Activated naive CD4-positive, alpha-beta T cell treated with anti-CD3 and anti-CD28 coated beads for 36 hours (primary cell): ENCODE results near the gene FREM3. TPM values are rescaled to one million over a fixed set of nuclear protein-coding genes. Genes with fewer than 3 reads are reported as not detected.
"Not testable (repeated sequence)": the region's sequence is repeated elsewhere in the genome, so short reads cannot be mapped to it uniquely, and the experiment has no call there.

Experiments used
- CTCF ChIA-PET: fragments of 350-600 bp; sonication (Branson Sonifier 250); formaldehyde crosslinking; loops from one replicate; lab custom pipeline; 2021; ENCODE audit warnings: antibody characterized with exemption; lab: Charles Lee
- DNase-seq: peaks from one replicate; pipeline ENCODE4 v3.0.0-alpha.2; 2020
- H3K27ac Mint-ChIP-seq: one replicate; pipeline ENCODE4 v1.8.0; 2021; ENCODE audit warnings: mild to moderate bottlenecking, mixed read lengths
- H3K27me3 Mint-ChIP-seq: one replicate; pipeline ENCODE4 v1.8.0; 2021; ENCODE audit warnings: low read depth, mixed read lengths
- H3K36me3 Mint-ChIP-seq: one replicate; pipeline ENCODE4 v1.8.0; 2021; ENCODE audit warnings: low read depth, mixed read lengths
- H3K4me1 Mint-ChIP-seq: one replicate; pipeline ENCODE4 v1.8.0; 2021; ENCODE audit warnings: low read depth, mixed read lengths
- H3K4me3 Mint-ChIP-seq: one replicate; pipeline ENCODE4 v1.8.0; 2021; ENCODE audit warnings: mild to moderate bottlenecking, moderate library complexity, mixed read lengths
- H3K9me3 Mint-ChIP-seq: one replicate; pipeline ENCODE4 v1.8.0; 2021; ENCODE audit warnings: mixed read lengths
- intact Hi-C: fragments of 100-400 bp; cut with micrococcal nuclease; formaldehyde crosslinking; loops from one replicate; pipeline ENCODE4 v1.15.1; 2023
- total RNA-seq, 2 experiments: library from RNA; stranded (reverse); gene quantifications; one replicate each; pipeline ENCODE4 v1.2.3, GENCODE V29; 2021

Gene FREM3
- total RNA-seq: not detected

- Mint-ChIP-seq H3K9me3 (no peaks in the 10 kb centered on the region), H3K4me3 (peak within 1 kb of the TSS; percentile 35), H3K27ac (no peak within 1 kb of the TSS), H3K27me3 (peaks cover 46% of the 10 kb centered on the region), H3K4me1 (peaks cover 15% of the 10 kb centered on the region), H3K36me3 (no peaks in the 10 kb centered on the region)
- no peak for DNase-seq
- intact Hi-C loops: loop anchor here (1.0 to 5.0 kb wide), 2 partner anchors 45 to 143 kb away; no protein-coding TSS in a partner anchor
- CTCF ChIA-PET: no interaction called here
Observed at GRCh38 chr4:143700416-143701352, at the start of gene FREM3. TSS of gene FREM3 (minus strand) at chr4:143700675. CDS start at chr4:143700675, 0 bp downstream.

- no peak for DNase-seq
- CTCF ChIA-PET: no interaction called here
- Mint-ChIP-seq H3K4me1 (no peaks in the 10 kb centered on the region), H3K27me3 (no peaks in the 10 kb centered on the region), H3K27ac (no peak overlapping the region), H3K36me3 (no peaks in the 10 kb centered on the region), H3K9me3 (no peaks in the 10 kb centered on the region), H3K4me3 (no peak overlapping the region)
- intact Hi-C loops: loop anchor here (1.0 kb wide), 1 partner anchor 45 kb away; no protein-coding TSS in a partner anchor
Observed at GRCh38 chr4:143745874-143746273, 45.4 kb upstream of the FREM3 start.

- intact Hi-C loops: no loop called here
- no peak for DNase-seq
- CTCF ChIA-PET: no interaction called here
- H3K4me3 Mint-ChIP-seq: no peak overlapping the region
- no peaks in the 10 kb centered on the region for H3K9me3 Mint-ChIP-seq
- H3K36me3 Mint-ChIP-seq: no peaks in the 10 kb centered on the region
- no peaks in the 10 kb centered on the region for H3K4me1 Mint-ChIP-seq
- no peak overlapping the region for H3K27ac Mint-ChIP-seq
- H3K27me3 Mint-ChIP-seq: no peaks in the 10 kb centered on the region
Observed at GRCh38 chr4:143743591-143743990, 43.1 kb upstream of the FREM3 start.

- Mint-ChIP-seq H3K9me3 (no peaks in the 10 kb centered on the region), H3K36me3 (no peaks in the 10 kb centered on the region), H3K4me3 (no peak overlapping the region), H3K27me3 (no peaks in the 10 kb centered on the region), H3K4me1 (no peaks in the 10 kb centered on the region), H3K27ac (no peak overlapping the region)
- CTCF ChIA-PET: no interaction called here
- DNase-seq: no peak
- intact Hi-C loops: no loop called here
Observed at GRCh38 chr4:143742834-143743233, 42.4 kb upstream of the FREM3 start.

GRCh38 chr4:143736861-143737260 is 36.4 kb upstream of the FREM3 start:
- Mint-ChIP-seq H3K27ac (no peak overlapping the region), H3K9me3 (peaks cover 1% of the 10 kb centered on the region), H3K36me3 (no peaks in the 10 kb centered on the region), H3K4me3 (no peak overlapping the region), H3K27me3 (no peaks in the 10 kb centered on the region), H3K4me1 (no peaks in the 10 kb centered on the region)
- intact Hi-C loops: no loop called here
- DNase-seq: no peak
- CTCF ChIA-PET: no interaction called here

GRCh38 chr4:143736061-143736460 is 35.6 kb upstream of the FREM3 start:
- DNase-seq, H3K4me3 Mint-ChIP-seq, CTCF ChIA-PET, H3K4me1 Mint-ChIP-seq, H3K27ac Mint-ChIP-seq, H3K9me3 Mint-ChIP-seq, H3K27me3 Mint-ChIP-seq, intact Hi-C loops, H3K36me3 Mint-ChIP-seq: not testable (repeated sequence)

- Mint-ChIP-seq H3K27me3 (no peaks in the 10 kb centered on the region), H3K27ac (no peak overlapping the region), H3K4me1 (no peaks in the 10 kb centered on the region), H3K4me3 (no peak overlapping the region), H3K9me3 (no peaks in the 10 kb centered on the region), H3K36me3 (no peaks in the 10 kb centered on the region)
- no peak for DNase-seq
- CTCF ChIA-PET: no interaction called here
- intact Hi-C loops: no loop called here
Observed at GRCh38 chr4:143728166-143728565, 27.7 kb upstream of the FREM3 start.

GRCh38 chr4:143726714-143727113 is 26.2 kb upstream of the FREM3 start:
- Mint-ChIP-seq H3K36me3 (no peaks in the 10 kb centered on the region), H3K27me3 (no peaks in the 10 kb centered on the region), H3K4me3 (no peak overlapping the region), H3K9me3 (no peaks in the 10 kb centered on the region), H3K27ac (no peak overlapping the region), H3K4me1 (no peaks in the 10 kb centered on the region)
- DNase-seq: no peak
- CTCF ChIA-PET: no interaction called here
- intact Hi-C loops: no loop called here

GRCh38 chr4:143721317-143721716 is 20.8 kb upstream of the FREM3 start:
- CTCF ChIA-PET: interaction anchor here (0.6 kb wide), 1 partner anchor 52 kb away, joined by 3 read pairs; no protein-coding TSS in a partner anchor
- no peak overlapping the region for H3K4me3 Mint-ChIP-seq
- H3K9me3 Mint-ChIP-seq: peaks cover 1% of the 10 kb centered on the region
- intact Hi-C loops: no loop called here
- H3K4me1 Mint-ChIP-seq: no peaks in the 10 kb centered on the region
- no peaks in the 10 kb centered on the region for H3K27me3 Mint-ChIP-seq
- no peaks in the 10 kb centered on the region for H3K36me3 Mint-ChIP-seq
- no peak overlapping the region for H3K27ac Mint-ChIP-seq
- no peak for DNase-seq

GRCh38 chr4:143718748-143719147 is 18.3 kb upstream of the FREM3 start:
- H3K9me3 Mint-ChIP-seq, intact Hi-C loops, H3K27ac Mint-ChIP-seq, DNase-seq, H3K4me3 Mint-ChIP-seq, H3K27me3 Mint-ChIP-seq, H3K36me3 Mint-ChIP-seq, H3K4me1 Mint-ChIP-seq, CTCF ChIA-PET: not testable (repeated sequence)

GRCh38 chr4:143713955-143714625 is 13.6 kb upstream of the FREM3 start:
- H3K27me3 Mint-ChIP-seq: no peaks in the 10 kb centered on the region
- H3K9me3 Mint-ChIP-seq: peaks cover 1% of the 10 kb centered on the region
- H3K4me1 Mint-ChIP-seq: no peaks in the 10 kb centered on the region
- intact Hi-C loops: no loop called here
- no peak for DNase-seq
- no peak overlapping the region for H3K4me3 Mint-ChIP-seq
- CTCF ChIA-PET: no interaction called here
- no peak overlapping the region for H3K27ac Mint-ChIP-seq
- no peaks in the 10 kb centered on the region for H3K36me3 Mint-ChIP-seq

- Mint-ChIP-seq H3K4me1 (no peaks in the 10 kb centered on the region), H3K36me3 (no peaks in the 10 kb centered on the region), H3K9me3 (peaks cover 1% of the 10 kb centered on the region), H3K27ac (no peak overlapping the region), H3K4me3 (no peak overlapping the region), H3K27me3 (no peaks in the 10 kb centered on the region)
- no peak for DNase-seq
- intact Hi-C loops: no loop called here
- CTCF ChIA-PET: no interaction called here
Observed at GRCh38 chr4:143713553-143713952, 13.1 kb upstream of the FREM3 start.
